Panc1 (cell line): ENCODE data around the gene CUEDC2. TPM values are rescaled to one million over a fixed set of nuclear protein-coding genes. Genes with fewer than 3 reads are reported as not detected.

Source experiments
- ATAC-seq: fragments of 200-7000 bp; cut with Tn5 transposase; 2 replicates; pipeline ENCODE4 v1.9.1; 2020; ENCODE audit warnings: mild to moderate bottlenecking, moderate library complexity
- BruUV-seq: library from RNA; stranded (reverse); fragments of 400-500 nt; replicated peaks from 2 replicates; lab custom pipeline; 2021; lab: Mats Ljungman, UMichigan
- CTCF ChIA-PET: fragments of 300-600 bp; sonication (Branson Sonifier 250); formaldehyde crosslinking; loops from one replicate; lab custom pipeline; 2022; ENCODE audit warnings: antibody characterized with exemption; lab: Charles Lee
- POLR2A ChIA-PET: fragments of 300-600 bp; sonication (Branson Sonifier 250); formaldehyde crosslinking; loops from one replicate; lab custom pipeline; 2022; ENCODE audit warnings: antibody characterized with exemption; lab: Charles Lee
- DNase-seq: peaks from one replicate; pipeline ENCODE4 v3.0.0-alpha.2; 2010; ENCODE audit warnings: low read depth, low spot score
- H3K27ac ChIP-seq: 2 replicates; pipeline ENCODE4 v1.5.1; 2011; ENCODE audit warnings: mild to moderate bottlenecking, low read length, inconsistent platforms
- H3K27me3 ChIP-seq: fragments of 200-500 bp; sonication (Bioruptor generic); 2 replicates; pipeline ENCODE4 v1.6.0; 2014; ENCODE audit warnings: low read length, inconsistent platforms; ENCODE audit not compliant: control insufficient read depth, insufficient read depth
- H3K36me3 ChIP-seq: fragments of 200-500 bp; sonication (Bioruptor generic); 2 replicates; pipeline ENCODE4 v1.5.1; 2014; ENCODE audit warnings: inconsistent platforms, mild to moderate bottlenecking, low read length, moderate library complexity; ENCODE audit not compliant: control insufficient read depth, insufficient read depth
- H3K4me1 ChIP-seq: 2 replicates; pipeline ENCODE4 v1.5.1; 2011; ENCODE audit warnings: inconsistent platforms, mild to moderate bottlenecking, low read length, moderate library complexity; ENCODE audit not compliant: control insufficient read depth, insufficient read depth
- H3K4me3 ChIP-seq, 2 experiments: 2 replicates each; pipeline ENCODE4 v1.5.1; 2011 to 2012; ENCODE audit warnings: low read depth in 2 of 2, low read length in 2 of 2, mild to moderate bottlenecking in 2 of 2, inconsistent platforms in 1 of 2, moderate library complexity in 1 of 2
- H3K9me3 ChIP-seq: fragments of 200-500 bp; sonication (Bioruptor generic); 2 replicates; pipeline ENCODE4 v1.5.1; 2014; ENCODE audit warnings: low read depth, mild to moderate bottlenecking, inconsistent platforms, low read length, moderate library complexity; ENCODE audit not compliant: control insufficient read depth, insufficient read depth
- POLR2AphosphoS5 ChIP-seq: IDR thresholded peaks from 2 replicates; pipeline ENCODE4 v1.6.1; 2012; ENCODE audit warnings: mild to moderate bottlenecking, low read depth, low read length, moderate library complexity
- SIN3A ChIP-seq: IDR thresholded peaks from 2 replicates; pipeline ENCODE4 v1.6.1; 2012; ENCODE audit warnings: low read depth, mild to moderate bottlenecking, low read length, moderate library complexity, borderline replicate concordance; ENCODE audit not compliant: insufficient read depth
- TCF7L2 ChIP-seq: IDR thresholded peaks from 2 replicates; pipeline ENCODE4 v1.6.1; 2011; ENCODE audit warnings: mild to moderate bottlenecking, low read depth, low read length, inconsistent platforms
- in situ Hi-C: cut with HindIII; loops from 2 replicates; pipeline ENCODE4 v1.10.0; 2016; ENCODE audit warnings: low sequenced_read_pairs, low pct_unique_long_range_greater_than_20kb
- intact Hi-C: fragments of 100-400 bp; cut with micrococcal nuclease; formaldehyde crosslinking; loops from one replicate; pipeline ENCODE4 v1.10.0; 2022; ENCODE audit not compliant: unreplicated experiment
- total RNA-seq: library from RNA; stranded (reverse); gene quantifications from one replicate; pipeline ENCODE4 v1.2.1, GENCODE V29; 2021; ENCODE audit not compliant: unreplicated experiment
- TF ChIP-seq, protein P1 (sequence below), 2 experiments: IDR thresholded peaks; 2 replicates each; pipeline ENCODE4 v1.6.1; 2011 to 2012; ENCODE audit warnings: low read depth in 2 of 2, control low read depth in 1 of 2, low read length in 1 of 2, mild to moderate bottlenecking in 1 of 2, moderate library complexity in 1 of 2; ENCODE audit not compliant: insufficient read depth in 1 of 2
- TF ChIP-seq, protein P2 (sequence below): fragments of 450-650 bp; IDR thresholded peaks from 2 replicates; pipeline ENCODE4 v1.5.1; 2017; ENCODE audit warnings: mild to moderate bottlenecking

CUEDC2 gene
- total RNA-seq, 1 experiment from 2014 or later, result 79.3 TPM

DNA sequence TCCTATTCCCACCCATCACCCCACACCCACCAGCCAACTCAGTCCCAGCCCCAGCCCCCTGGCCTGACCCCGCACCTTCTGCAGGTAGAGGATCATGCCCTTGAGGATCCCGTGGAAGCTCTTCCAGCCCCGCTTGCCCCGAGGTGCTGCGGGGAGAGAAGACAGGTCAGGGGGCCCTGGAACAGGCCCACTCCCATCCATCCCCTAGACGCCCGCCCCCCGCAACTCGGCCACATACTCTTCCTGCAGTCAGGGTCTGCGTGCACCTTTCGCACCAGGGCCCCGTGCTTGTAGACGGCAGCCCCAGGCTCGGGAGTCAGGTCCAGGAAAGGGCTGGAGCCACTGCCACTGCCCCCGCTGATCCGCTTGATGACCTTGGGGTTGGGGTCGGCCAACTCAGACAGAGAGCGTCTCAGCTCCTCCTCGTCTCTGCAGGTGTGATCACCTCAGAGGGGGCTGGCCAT is 27.2 kb downstream of the CUEDC2 start:
- H3K27ac ChIP-seq, result no peak overlapping the region
- no peak overlapping the region for H3K4me3 ChIP-seq
- no peaks in the 10 kb centered on the region for H3K9me3 ChIP-seq
- BruUV-seq, result no TSS peak
- ChIA-PET CTCF (interaction anchor here (0.9 to 1.0 kb wide), 2 partner anchors 8 to 21 kb away, joined by 4 to 10 read pairs; no protein-coding TSS in a partner anchor), POLR2A (no interaction called here)
- in situ Hi-C loops, result no loop called here
- intact Hi-C loops, result no loop called here
- 0 out of 2 replicates have a peak, but pooled peaks cover 2% of the 10 kb centered on the region for H3K27me3 ChIP-seq
- ATAC-seq (no peak), DNase-seq (no peak)
- peaks cover 2% of the 10 kb centered on the region; the same call in 1 of the 2 replicates for H3K36me3 ChIP-seq
- peaks cover 23% of the 10 kb centered on the region for H3K4me1 ChIP-seq
- TF ChIP-seq, protein P1, sequence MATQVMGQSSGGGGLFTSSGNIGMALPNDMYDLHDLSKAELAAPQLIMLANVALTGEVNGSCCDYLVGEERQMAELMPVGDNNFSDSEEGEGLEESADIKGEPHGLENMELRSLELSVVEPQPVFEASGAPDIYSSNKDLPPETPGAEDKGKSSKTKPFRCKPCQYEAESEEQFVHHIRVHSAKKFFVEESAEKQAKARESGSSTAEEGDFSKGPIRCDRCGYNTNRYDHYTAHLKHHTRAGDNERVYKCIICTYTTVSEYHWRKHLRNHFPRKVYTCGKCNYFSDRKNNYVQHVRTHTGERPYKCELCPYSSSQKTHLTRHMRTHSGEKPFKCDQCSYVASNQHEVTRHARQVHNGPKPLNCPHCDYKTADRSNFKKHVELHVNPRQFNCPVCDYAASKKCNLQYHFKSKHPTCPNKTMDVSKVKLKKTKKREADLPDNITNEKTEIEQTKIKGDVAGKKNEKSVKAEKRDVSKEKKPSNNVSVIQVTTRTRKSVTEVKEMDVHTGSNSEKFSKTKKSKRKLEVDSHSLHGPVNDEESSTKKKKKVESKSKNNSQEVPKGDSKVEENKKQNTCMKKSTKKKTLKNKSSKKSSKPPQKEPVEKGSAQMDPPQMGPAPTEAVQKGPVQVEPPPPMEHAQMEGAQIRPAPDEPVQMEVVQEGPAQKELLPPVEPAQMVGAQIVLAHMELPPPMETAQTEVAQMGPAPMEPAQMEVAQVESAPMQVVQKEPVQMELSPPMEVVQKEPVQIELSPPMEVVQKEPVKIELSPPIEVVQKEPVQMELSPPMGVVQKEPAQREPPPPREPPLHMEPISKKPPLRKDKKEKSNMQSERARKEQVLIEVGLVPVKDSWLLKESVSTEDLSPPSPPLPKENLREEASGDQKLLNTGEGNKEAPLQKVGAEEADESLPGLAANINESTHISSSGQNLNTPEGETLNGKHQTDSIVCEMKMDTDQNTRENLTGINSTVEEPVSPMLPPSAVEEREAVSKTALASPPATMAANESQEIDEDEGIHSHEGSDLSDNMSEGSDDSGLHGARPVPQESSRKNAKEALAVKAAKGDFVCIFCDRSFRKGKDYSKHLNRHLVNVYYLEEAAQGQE (IDR thresholded peaks at IDR 0.05; ENCODE audit: insufficient read depth in 1 of 2, low read depth in 2 of 2, low read length in 1 of 2), result no peak
- TF ChIP-seq POLR2AphosphoS5, result peak; percentile 49

DNA sequence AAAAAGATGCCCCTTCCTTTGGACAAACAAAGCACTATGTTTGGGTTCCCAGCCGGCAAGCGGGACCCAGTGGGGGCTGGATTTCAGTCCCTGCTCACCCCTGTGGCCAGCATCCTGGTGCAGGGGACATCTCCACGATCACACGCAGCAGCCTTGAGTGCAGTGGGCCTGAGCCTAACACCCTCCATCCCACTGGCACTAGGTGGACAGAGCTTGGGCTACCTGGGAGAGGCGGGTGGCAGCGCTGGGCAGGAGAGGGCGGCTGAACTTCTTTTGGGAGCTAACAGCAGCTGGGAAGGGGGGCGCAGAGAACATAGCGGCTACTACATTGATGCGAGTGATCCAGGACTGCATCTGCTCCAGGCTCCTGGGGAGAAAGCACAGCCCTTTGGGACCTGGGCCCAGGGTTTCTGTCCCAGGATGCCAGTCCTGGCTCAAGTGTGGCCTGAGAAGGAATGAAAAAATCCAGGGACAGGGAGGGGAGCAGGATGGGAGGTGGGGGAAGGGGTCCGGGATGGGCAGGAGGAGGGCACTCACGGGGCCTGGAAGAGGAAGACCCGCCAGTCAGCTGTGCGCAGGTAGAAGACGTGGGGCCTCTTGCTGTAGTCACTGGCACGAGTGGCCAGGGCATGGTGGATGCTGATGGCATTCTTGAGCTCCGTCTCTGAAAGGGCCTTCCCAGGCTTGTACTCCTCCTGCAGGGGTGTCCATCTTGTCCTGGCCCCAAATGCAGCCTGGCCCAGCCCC is 27.8 kb downstream of the CUEDC2 start:
- no TSS peak for BruUV-seq
- no peak overlapping the region for H3K4me3 ChIP-seq
- in situ Hi-C loops (no loop called here), intact Hi-C loops (loop anchor here (5.0 kb wide), 1 partner anchor 177 kb away; the partner anchor contains the start of gene ELOVL3)
- H3K36me3 ChIP-seq, result peaks cover 2% of the 10 kb centered on the region; the same call in 1 of the 2 replicates
- POLR2A ChIA-PET, result no interaction called here
- CTCF ChIA-PET, result interaction anchor here (0.7 to 1.4 kb wide), 6 partner anchors 8 to 21 kb away, joined by 4 to 14 read pairs (median 6); partner anchors contain the start of gene FBXL15
- H3K4me1 ChIP-seq, result peaks cover 27% of the 10 kb centered on the region
- TF ChIP-seq, protein P1 (IDR thresholded peaks at IDR 0.05; ENCODE audit: insufficient read depth in 1 of 2, low read depth in 2 of 2, low read length in 1 of 2), result no peak
- TF ChIP-seq TCF7L2 (no peak), POLR2AphosphoS5 (peak; percentile 31; the same call in 1 of the 2 replicates), SIN3A (no peak)
- TF ChIP-seq, protein P2, sequence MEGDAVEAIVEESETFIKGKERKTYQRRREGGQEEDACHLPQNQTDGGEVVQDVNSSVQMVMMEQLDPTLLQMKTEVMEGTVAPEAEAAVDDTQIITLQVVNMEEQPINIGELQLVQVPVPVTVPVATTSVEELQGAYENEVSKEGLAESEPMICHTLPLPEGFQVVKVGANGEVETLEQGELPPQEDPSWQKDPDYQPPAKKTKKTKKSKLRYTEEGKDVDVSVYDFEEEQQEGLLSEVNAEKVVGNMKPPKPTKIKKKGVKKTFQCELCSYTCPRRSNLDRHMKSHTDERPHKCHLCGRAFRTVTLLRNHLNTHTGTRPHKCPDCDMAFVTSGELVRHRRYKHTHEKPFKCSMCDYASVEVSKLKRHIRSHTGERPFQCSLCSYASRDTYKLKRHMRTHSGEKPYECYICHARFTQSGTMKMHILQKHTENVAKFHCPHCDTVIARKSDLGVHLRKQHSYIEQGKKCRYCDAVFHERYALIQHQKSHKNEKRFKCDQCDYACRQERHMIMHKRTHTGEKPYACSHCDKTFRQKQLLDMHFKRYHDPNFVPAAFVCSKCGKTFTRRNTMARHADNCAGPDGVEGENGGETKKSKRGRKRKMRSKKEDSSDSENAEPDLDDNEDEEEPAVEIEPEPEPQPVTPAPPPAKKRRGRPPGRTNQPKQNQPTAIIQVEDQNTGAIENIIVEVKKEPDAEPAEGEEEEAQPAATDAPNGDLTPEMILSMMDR, result no peak
- H3K27me3 ChIP-seq, result no peaks in the 10 kb centered on the region
- no peak for ATAC-seq
- H3K27ac ChIP-seq, result no peak overlapping the region
- no peaks in the 10 kb centered on the region for H3K9me3 ChIP-seq
- no peak for DNase-seq
